ENCODE measurements around the gene TPBGL.
A peak's percentile ranks its signal among the peaks of the same experiment; 100 is the strongest.

TPBGL gene

GRCh38 chr11:75208446-75208845, 32.1 kb upstream of the TPBGL start:
- DNase-seq: no peak

DNA sequence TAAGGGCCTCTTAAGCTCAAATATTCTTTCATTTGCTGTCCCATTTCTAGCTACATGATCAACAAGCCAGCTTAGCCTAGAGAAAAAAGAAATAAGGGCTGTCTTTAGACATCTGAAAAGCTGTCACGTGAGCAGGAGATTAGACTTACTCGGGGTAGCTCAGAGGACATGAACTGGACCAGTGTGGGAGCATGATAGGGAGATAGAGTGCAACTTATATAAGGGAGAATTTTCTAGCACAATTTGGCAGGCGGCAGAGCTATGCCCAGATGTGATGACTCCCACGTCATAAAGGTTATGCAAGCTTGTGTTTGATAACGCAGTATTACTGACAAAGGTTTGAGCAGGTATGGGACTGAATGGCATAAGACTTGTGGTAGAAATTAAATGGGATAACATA, 28.2 kb upstream of the TPBGL start:
- DNase-seq: peak in 1 of 56 donors; percentile 11

DNA sequence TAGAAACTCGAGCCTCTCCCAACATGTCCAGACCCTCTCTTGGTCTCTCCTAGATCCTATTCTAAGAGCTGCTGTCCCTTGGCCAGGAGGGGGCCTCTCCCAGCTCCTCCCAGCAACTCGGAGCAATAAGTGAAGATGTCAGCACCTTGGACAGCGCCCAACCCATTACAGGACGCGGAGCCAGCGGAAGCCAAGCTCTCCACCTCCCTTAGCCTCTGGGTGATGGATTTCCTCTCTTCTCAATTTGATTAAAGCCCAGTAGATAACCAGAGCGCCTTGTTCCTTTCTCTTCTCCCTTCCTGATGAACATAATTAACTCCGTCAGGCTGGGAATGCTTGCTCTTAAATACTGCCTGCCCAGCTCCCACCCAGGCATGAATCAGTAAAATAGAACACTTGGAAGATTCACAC, 26.2 kb upstream of the TPBGL start:
- peak in 22 of 56 donors; percentile 4 to 48 (median 18) for DNase-seq

DNA sequence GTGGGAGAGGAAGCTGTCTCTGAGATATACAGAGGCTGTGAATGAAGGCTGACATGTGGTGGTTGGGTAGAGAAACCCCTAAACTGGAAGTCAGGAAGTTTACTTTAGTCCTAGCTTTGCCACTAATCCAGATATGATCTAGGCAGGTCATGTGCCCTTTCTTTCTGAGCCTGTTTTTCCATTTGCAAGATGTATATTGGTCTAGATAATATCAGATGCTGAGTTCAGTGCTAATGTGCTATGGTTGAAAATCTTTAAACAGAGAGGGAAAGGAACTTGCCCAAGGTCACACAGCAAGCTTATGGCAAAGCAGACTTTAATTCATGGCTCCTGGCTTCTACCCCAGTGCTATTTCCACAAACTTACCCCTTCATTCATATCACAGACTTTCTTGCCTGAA, 25.7 kb upstream of the TPBGL start:
- DNase-seq: no peak

- DNase-seq: no peak
Measured at GRCh38 chr11:75219869-75220268, 20.7 kb upstream of the TPBGL start.

- no peak for DNase-seq
Measured at GRCh38 chr11:75223954-75224643, 16.5 kb upstream of the TPBGL start.

DNA sequence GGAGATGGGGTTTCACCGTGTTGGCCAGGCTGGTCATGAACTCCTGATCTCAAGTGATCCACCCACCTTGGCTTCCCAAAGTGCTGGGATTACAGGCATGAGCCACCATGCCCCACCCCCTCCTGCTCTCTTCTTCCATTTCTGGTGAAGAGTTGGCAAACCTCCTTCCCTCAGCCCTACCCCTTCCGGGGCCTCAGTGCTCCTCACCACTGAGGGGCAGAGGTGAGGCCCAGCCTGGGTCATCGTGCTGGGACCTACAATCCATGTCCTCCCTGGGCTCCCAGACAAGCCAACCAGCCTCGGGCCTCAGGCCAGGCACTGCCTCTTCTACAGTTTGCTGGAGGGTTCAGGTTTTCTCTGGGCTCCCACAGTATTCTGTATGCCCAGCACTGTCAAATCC, 14.8 kb upstream of the TPBGL start:
- no peak for DNase-seq

GRCh38 chr11:75229466-75229865, 11.1 kb upstream of the TPBGL start:
- no peak for DNase-seq

DNA sequence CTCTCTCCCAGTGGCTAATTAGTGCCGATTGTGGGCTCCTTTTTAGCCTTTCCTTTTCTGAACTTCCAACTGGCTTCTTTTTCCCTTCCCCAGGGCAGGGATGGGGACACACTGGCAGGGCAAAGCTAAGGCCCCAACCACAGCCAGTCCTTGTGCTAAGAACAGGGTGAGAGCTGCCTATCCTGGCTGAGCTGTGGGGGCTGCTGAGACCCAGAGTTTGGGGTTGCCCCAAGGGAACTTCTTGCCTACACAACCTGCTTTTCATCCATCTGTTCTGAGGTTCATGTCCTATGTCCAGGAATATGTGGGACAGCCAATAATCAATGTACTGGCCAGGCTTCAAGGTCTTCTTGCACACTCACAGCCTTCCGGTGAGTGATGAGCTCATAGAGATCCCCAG, 10.0 kb upstream of the TPBGL start:
- DNase-seq: no peak

DNA sequence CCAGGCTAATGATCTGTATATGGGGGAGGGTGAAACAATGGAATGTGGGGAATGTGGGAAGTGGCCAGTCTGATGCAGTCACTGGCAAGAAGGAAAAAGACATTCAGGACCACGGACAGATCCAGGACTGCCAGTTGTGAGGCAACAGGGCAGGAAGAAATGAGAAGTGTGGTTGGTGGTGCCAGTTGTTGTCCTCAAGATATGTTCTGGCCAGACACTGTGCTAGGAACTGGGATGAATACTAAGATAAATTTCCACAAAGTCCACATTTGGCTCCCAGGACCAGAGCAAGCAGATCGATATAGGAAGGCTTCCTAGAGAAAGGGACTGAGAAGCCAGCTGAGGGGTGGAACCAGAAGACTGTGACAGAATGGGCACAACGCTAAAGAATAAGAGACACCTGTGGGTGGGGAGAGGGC, 6.8 kb upstream of the TPBGL start:
- peak in 2 of 56 donors; percentile 4 to 7 for DNase-seq

GRCh38 chr11:75236062-75236461, 4.5 kb upstream of the TPBGL start:
- no peak for DNase-seq

DNA sequence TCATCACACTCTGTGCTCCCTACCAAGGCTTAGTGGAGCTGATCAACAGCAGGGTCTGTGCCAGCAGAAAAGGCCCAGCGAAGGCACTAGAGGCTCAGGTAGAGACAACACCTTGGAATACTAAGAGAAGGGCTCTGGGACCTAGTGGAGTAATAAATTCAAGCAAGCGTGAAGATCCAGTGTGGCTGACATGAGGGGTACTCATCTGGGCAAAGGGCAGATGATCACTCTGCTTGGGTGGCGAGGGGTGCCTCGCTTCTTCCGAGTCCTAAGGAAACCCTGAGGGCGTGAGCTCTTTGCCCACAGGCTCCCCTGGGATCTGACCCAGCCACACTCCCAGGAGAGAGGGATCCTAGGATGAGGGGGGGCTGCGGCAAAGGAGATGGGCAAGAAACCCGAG, 3.5 kb upstream of the TPBGL start:
- DNase-seq: no peak

- DNase-seq: no peak
Measured at GRCh38 chr11:75238595-75239440, 1.8 kb upstream of the TPBGL start.

GRCh38 chr11:75239531-75240290, 863 bp upstream of the TPBGL start:
- no peak for DNase-seq

- DNase-seq: peak in 45 of 56 donors; percentile 17 to 83 (median 62)
Measured at GRCh38 chr11:75241036-75241905, 697 bp downstream of the TPBGL start.

DNA sequence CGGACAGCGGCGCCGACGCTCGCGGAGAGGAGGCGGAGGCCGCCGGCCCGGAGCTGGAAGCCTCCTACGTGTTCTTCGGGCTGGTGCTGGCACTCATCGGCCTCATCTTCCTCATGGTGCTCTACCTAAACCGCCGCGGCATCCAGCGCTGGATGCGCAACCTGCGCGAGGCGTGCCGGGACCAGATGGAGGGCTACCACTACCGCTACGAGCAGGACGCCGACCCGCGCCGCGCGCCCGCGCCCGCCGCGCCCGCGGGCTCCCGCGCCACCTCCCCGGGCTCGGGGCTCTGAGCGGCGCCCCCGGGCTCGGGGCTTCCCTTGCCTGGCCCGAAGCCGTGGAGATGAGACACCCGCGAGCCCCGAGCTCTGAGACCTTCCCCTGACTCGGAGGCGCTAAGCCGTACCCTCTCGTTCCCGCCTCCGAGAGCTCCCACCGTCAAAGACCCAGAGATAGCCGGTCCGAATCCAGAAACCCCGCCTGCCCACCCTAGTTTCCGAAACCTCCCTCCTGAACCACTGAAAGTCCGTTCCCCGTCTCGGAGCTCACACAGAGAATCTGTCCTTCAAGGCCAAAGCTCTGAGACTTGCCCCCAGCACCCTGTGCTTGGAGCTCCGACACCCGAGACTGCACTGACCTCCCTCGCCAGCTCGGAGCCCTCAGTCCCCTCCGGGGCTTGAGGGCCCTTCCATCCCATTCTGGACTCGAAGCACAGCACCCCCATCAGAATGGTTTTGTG, 1.5 kb downstream of the TPBGL start:
- peak in 1 of 56 donors; percentile 62 for DNase-seq

DNA sequence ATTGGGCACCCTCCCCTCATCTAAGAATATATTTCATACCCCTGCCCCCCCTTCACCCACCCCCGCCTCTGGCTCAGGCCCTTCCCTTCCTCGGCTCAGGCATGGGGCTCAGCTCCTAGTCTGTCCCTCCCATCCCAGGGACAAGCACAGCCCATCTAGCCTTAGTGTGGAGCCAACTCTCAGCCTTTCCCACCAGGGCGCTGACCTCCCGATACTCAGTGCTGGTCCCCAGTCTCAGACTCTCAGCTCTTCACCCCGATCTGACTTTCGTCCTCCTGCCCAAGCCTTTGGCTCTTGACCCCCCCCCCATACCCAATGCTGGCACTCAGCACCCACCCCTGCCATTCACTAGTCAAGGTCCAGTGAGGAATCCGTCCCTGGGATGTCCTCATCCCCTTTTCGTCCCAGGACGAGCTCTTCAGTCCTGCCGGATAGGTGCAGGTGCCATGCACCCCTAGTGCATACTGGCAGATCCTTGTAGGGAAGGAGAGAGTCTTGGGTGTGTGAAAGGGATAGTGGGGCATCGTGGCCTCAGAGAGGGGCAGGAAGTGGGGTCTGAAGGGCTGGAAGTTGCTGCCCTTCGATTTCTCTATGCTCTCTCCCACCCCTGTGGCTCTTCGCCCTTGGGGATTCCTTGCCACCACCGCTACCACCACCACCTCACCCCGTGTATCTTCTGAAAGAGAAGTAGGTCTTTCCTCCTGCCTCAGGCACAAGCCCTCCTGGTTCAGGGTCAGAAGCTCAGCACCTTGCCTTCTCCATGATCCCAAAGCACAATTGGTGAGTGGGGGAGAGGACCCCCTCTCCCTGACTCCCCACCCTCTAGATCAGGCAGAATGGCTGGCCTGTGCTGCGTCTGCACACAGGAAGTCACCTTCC, 2.4 kb downstream of the TPBGL start:
- DNase-seq: no peak

- no peak for DNase-seq
Measured at GRCh38 chr11:75244052-75244814, 3.7 kb downstream of the TPBGL start.
